ENCODE measurements around the gene DEFB132. TPM values are rescaled to one million over a fixed set of nuclear protein-coding genes. Genes with fewer than 3 reads are reported as not detected.
A peak's percentile ranks its signal among the peaks of the same experiment; 100 is the strongest.
"Not testable (repeated sequence)": the region's sequence is repeated elsewhere in the genome, so short reads cannot be mapped to it uniquely, and the experiment has no call there.

DEFB132 gene
- total and polyA plus RNA-seq, 12 donors = 0.12 to 0.30 TPM; not detected in 10

GRCh38 chr20:215796-216195, 41.7 kb upstream of the DEFB132 start:
- Histone ChIP-seq H3K27me3 (peaks cover 0 to 25% (median 4%) of the 10 kb centered on the region in 7 donors), H3K4me1 (peaks cover 0 to 20% (median 0%) of the 10 kb centered on the region in 9 donors), H3K27ac (no peak overlapping the region), H3K36me3 (no peaks in the 10 kb centered on the region), H3K9me3 (no peaks in the 10 kb centered on the region), H3K4me3 (no peak overlapping the region)
- intact Hi-C loops (cut with DNase I) = loop anchor here in 1 of 10 donors (10.0 kb wide), 1 partner anchor 119 kb away; no protein-coding TSS in a partner anchor
- DNase-seq (no peak), ATAC-seq (no peak)
- 33 to 43% methylated on average over 1 of the region's 1 CpG for WGBS, 2 donors
- TF ChIP-seq, protein P1, sequence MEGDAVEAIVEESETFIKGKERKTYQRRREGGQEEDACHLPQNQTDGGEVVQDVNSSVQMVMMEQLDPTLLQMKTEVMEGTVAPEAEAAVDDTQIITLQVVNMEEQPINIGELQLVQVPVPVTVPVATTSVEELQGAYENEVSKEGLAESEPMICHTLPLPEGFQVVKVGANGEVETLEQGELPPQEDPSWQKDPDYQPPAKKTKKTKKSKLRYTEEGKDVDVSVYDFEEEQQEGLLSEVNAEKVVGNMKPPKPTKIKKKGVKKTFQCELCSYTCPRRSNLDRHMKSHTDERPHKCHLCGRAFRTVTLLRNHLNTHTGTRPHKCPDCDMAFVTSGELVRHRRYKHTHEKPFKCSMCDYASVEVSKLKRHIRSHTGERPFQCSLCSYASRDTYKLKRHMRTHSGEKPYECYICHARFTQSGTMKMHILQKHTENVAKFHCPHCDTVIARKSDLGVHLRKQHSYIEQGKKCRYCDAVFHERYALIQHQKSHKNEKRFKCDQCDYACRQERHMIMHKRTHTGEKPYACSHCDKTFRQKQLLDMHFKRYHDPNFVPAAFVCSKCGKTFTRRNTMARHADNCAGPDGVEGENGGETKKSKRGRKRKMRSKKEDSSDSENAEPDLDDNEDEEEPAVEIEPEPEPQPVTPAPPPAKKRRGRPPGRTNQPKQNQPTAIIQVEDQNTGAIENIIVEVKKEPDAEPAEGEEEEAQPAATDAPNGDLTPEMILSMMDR (IDR thresholded peaks at IDR 0.05) = no peak

DNA sequence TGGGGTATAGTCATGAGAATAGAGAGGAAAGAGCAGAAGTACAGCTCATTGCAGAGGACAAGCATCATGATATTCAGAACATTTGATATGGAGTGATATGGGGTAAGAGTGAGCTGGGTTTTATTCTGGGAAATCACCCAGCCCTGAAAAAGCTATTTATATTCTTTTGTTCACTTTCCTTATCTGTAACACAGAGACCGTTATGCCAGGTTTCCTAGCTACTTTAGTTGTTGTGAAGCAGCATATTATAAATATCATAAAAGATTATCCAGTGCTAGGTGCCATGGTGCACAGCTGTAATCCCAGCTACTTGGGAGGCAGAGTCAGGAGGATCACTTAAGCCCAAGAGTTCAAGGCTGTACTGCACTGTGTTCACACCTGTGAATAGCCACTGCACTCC, 40.3 kb upstream of the DEFB132 start:
- H3K27me3 ChIP-seq = peaks cover 0 to 29% (median 4%) of the 10 kb centered on the region in 7 donors
- intact Hi-C loops (cut with DNase I) = loop anchor here in 1 of 10 donors (10.0 kb wide), 1 partner anchor 118 kb away; no protein-coding TSS in a partner anchor
- DNase-seq (peak in 1 of 2 donors; percentile 24), ATAC-seq (peak; percentile 73 to 96 (median 93))
- H3K27ac ChIP-seq = peak overlapping the region in 9 of 10 donors; percentile 33 to 81 (median 72)
- TF ChIP-seq, protein P1 (IDR thresholded peaks at IDR 0.05) = no peak
- H3K4me3 ChIP-seq = no peak overlapping the region
- no peaks in the 10 kb centered on the region for H3K9me3 ChIP-seq
- H3K36me3 ChIP-seq = no peaks in the 10 kb centered on the region
- 18 to 25% methylated on average over 1 of the region's 1 CpG for WGBS, 2 donors
- peaks cover 0 to 20% (median 0%) of the 10 kb centered on the region in 9 donors for H3K4me1 ChIP-seq

GRCh38 chr20:219290-220115, 38.0 kb upstream of the DEFB132 start:
- H3K4me1 ChIP-seq = peaks cover 0 to 12% (median 0%) of the 10 kb centered on the region in 9 donors
- no peak overlapping the region for H3K27ac ChIP-seq
- ATAC-seq (peak in 6 of 8 donors; percentile 55 to 74 (median 64)), DNase-seq (no peak)
- no peaks in the 10 kb centered on the region for H3K36me3 ChIP-seq
- peaks cover 0 to 29% (median 4%) of the 10 kb centered on the region in 7 donors for H3K27me3 ChIP-seq
- 0 to 5% methylated on average over 1 of the region's 1 CpG for WGBS, 2 donors
- H3K4me3 ChIP-seq = no peak overlapping the region
- TF ChIP-seq, protein P1 (IDR thresholded peaks at IDR 0.05) = peak in 8 of 9 donors; percentile 11 to 54 (median 43)
- H3K9me3 ChIP-seq = no peaks in the 10 kb centered on the region
- intact Hi-C loops (cut with DNase I) = loop anchor here in 1 of 10 donors (10.0 kb wide), 1 partner anchor 115 kb away; no protein-coding TSS in a partner anchor

- no peak overlapping the region for H3K4me3 ChIP-seq
- WGBS, 2 donors = 41 to 61% methylated on average over 1 of the region's 1 CpG
Measured at GRCh38 chr20:221258-221830, 36.2 kb upstream of the DEFB132 start.

GRCh38 chr20:225879-226278, 31.6 kb upstream of the DEFB132 start:
- H3K4me1 ChIP-seq; ATAC-seq; H3K4me3 ChIP-seq; H3K9me3 ChIP-seq; H3K27ac ChIP-seq; H3K36me3 ChIP-seq; intact Hi-C loops (cut with DNase I); DNase-seq: not testable (repeated sequence)
- 73 to 81% methylated on average over 3 of the region's 3 CpGs for WGBS, 2 donors
- H3K27me3 ChIP-seq = peaks cover 0 to 14% (median 7%) of the 10 kb centered on the region in 7 donors

More at GRCh38 chr20:221258-221830, 36.2 kb upstream of the DEFB132 start:
- intact Hi-C loops (cut with DNase I) = no loop called here
- ATAC-seq = no peak
- Histone ChIP-seq H3K27ac (no peak overlapping the region), H3K27me3 (peaks cover 0 to 34% (median 8%) of the 10 kb centered on the region in 7 donors), H3K4me1 (peaks cover 0 to 8% (median 0%) of the 10 kb centered on the region in 9 donors), H3K9me3 (peaks cover 0 to 5% (median 0%) of the 10 kb centered on the region in 11 donors), H3K36me3 (no peaks in the 10 kb centered on the region)
- DNase-seq = no peak
- TF ChIP-seq, protein P1 (IDR thresholded peaks at IDR 0.05) = no peak

All from heart right ventricle (tissue), 16 donors.